ENCODE measurements around the gene FAM53A.
"Not testable (repeated sequence)": the region's sequence is repeated elsewhere in the genome, so short reads cannot be mapped to it uniquely, and the experiment has no call there.

The FAM53A gene

DNA sequence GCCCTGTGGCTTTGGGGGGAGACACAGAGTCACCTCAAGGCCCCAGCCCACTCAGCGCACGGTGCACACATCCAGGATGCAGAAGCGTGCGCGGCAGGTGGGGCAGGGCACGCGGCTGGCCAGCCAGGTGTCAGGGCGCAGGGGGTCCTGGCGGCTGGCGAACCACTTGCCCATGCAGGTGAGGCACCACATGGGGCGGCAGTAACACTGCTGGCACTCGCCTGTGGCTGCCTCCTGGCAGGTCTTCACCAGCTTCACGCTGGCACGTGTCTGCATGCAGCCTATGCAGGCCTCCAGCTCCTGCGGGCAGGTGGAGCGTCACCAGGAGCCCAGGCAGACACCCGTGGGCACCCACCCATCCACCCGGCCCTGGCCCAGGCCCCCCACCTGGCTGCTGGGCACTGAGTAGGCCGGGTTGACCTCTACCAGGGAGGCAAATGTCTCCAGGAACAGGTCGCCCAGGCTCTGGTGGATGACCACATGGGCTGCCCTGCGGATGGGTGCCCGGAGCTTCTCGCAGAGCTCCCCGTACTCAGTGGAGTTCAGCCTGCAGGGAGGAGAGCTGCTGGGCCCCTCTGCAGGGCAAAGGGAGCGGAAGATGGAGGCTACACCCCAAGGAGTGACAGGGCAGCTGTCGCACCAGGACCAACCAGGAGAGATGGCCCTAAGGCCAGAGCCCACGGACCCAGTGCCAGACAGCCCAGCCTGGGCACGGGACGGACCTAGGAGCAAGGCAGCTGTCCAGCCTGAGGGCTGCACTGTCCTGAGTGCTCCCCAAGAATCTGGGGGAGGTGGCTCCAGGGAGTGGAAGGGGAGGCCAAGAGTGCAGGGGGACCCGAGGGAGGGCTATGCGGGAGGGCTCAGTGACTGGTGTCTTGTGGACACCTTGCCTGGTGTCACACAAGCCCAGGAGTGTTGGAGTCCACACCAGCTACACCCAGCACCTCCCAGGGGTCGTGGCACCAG lies 33.3 kb upstream of the FAM53A start:
- DNase-seq (ENCODE audit: low read depth in 2 of 3, low spot score in 2 of 3): no peak

GRCh38 chr4:1716065-1716945 lies 32.2 kb upstream of the FAM53A start:
- DNase-seq (ENCODE audit: low read depth in 2 of 3, low spot score in 2 of 3): no peak

DNA sequence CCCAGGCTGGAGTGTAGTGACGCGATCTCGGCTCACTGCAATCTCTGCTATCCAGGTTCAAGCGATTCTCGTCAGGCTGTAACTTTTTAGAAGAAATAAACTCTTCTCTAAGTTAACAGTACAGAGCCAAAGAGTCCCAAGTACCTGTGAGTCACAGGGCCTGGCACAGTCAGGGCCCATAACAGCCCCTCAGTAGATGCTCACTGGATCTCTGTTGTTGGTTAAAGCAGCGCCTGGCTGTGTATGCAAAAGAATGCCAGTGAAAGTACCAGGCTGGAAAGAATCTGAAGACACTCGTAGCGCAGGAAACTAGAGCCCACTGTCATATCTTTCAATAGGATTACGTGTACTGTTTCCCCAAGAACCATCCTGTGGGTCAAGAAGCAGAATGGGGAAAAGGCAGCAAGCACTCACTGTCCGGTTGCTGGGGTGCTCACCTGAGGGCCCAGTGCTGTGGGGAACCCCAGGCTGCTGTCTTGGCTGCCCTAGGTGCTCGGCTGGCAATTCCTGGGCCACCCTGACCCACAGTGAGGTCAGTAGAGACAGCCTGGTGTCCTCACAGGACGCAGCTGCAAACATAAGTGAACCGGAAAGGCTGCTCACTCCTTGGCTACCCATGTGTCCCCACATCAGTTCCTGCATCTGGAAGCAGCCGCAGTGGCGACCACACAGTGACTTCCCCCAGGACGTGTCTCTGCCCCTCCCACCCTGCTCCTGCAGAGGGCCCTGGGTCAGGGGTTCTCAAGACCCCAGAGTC lies 31.1 kb upstream of the FAM53A start:
- DNase-seq (ENCODE audit: low read depth in 2 of 3, low spot score in 2 of 3): no peak

DNA sequence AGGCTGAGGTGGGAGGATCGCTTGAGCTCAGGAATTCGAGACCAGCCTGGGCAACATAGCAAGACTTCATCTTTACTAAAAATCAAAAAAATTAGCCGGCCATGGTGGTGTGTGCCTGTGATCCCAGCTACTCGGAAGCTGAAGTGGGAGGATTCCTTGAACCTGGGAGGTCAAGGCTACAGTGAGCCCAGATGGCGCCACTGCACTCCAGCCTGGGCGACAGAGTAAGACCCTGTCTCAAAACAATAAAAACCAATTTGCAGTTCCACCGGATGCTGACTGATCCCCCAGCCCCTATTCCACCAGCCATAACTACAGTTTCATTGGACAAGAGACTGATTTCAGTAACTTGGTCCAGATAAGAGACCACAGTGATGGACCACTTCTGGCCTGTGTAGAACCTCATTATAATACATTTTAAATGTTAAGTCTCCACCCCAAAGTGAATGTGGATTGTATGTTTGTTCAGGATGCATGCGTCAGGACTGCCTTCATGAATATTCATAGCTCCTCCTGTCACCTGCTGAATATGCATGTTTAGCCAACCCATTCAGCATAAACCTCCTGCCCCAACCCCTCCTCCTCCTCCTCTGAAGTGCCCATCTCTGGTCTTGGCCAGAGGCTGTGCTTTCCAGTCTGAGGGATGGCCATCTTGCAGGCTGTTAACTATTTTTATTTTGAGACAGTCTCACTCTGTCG lies 30.3 kb upstream of the FAM53A start:
- no peak for DNase-seq (ENCODE audit: low read depth in 2 of 3, low spot score in 2 of 3)

- no peak for DNase-seq (ENCODE audit: low read depth in 2 of 3, low spot score in 2 of 3)
Measured at GRCh38 chr4:1713003-1713851, 29.1 kb upstream of the FAM53A start.

- DNase-seq (ENCODE audit: low read depth in 2 of 3, low spot score in 2 of 3): peak; percentile 94 to 98 (median 96)
Measured at GRCh38 chr4:1712216-1713002, 28.3 kb upstream of the FAM53A start, which contains the start of gene SLBP. Gene SLBP, minus strand, starts transcription at chr4:1712319. Its CDS starts 131 bp downstream, at chr4:1712188.

DNA sequence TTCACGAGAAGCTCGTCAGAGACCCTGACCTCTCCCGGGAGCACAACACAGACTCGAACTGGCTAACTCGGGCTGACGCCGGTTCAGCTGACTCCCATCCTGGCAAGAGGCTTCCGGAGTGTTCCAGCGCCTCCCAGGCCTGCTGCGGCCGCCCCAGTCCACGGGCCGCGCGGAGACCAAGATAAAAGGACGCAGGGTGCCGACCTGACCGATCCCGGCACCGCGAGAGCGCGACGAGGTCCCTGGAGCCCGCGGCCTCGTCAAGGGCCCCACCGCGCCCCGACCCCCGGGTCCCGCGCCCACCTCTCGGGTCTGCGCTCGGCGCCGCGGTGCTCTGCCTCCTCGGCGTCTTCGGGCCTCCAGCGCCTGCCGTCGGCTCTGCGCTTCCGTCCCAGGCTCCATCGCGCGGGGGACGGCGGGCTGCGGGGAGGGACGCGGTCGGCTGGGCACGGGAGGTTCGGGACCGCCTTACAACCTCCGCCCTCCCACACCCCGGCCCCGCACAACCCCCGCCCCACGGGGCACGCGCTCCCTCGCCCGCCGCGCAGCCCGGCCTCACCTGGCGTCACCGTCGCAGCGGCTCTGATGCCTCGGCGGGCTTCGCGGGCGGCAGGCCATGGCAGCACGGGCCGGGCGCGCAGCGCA lies 27.6 kb upstream of the FAM53A start:
- DNase-seq (ENCODE audit: low read depth in 2 of 3, low spot score in 2 of 3): no peak

DNA sequence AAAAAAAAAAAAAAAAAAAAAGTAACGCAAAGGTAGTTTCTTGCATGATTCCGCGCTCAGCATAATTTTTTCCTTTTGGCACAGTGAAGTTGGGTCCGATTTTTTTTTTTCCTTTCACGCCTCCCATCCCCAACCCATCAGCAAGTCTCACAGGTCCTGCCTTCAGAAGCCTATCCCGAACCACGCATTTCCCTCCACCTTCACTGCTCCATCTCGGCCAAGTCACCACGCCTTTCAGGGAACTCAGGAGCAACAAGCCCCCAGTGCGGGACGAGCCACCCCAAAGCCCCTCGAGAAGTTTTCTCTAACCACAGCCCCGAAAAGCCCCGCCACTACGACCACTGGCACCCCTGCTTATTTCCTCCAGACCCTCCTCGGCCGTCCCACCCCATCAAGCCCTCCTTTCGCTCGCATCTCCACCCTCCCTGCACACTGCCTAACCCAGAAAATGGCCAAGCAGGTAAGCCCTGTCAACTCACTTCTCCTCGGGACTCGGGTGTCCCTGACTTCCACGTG lies 27.0 kb upstream of the FAM53A start:
- no peak for DNase-seq (ENCODE audit: low read depth in 2 of 3, low spot score in 2 of 3)

DNA sequence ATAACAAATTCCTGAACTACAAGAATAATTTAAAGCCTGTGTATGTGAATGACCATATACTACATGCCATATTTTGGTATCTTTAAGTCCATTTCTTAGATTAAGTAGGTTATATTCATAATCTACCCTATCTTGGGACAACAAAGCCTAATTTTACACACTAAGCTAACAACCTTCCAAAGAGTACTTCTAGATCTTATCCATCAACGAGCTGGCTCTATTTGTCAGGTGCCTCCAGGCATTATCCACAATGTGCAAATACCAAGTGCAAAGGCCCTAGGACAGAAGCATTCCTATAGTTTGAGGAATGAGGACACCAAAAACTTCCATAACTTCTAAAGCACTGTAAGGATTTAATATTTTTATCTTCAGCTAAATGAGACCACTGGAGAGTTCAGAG lies 24.5 kb upstream of the FAM53A start:
- DNase-seq (ENCODE audit: low read depth in 2 of 3, low spot score in 2 of 3): no peak

- DNase-seq (ENCODE audit: low read depth in 2 of 3, low spot score in 2 of 3): no peak
Measured at GRCh38 chr4:1706358-1706757, 22.2 kb upstream of the FAM53A start.

- DNase-seq (ENCODE audit: low read depth in 2 of 3, low spot score in 2 of 3): no peak
Measured at GRCh38 chr4:1705732-1706131, 21.6 kb upstream of the FAM53A start.

DNA sequence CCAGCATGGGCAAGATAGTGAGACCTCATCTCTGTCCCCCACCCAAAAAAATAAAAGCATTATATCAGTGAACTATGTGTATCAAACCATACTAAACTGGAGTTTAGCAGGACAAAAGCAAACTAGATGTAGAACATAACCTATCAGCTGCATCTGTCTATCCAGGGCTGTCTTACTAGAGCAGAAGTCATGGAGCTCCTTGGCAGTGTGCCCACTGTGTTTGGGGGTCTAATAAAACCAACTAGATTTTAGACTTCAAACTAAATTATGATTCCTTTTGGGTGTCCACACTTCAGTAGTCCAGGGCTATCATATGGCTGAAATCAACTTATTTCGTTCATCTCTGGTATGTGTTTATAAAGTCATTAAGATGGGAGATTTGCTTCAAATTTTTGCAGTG lies 19.8 kb upstream of the FAM53A start:
- DNase-seq (ENCODE audit: low read depth in 2 of 3, low spot score in 2 of 3): no peak

GRCh38 chr4:1701671-1702070 lies 17.6 kb upstream of the FAM53A start:
- DNase-seq (ENCODE audit: low read depth in 2 of 3, low spot score in 2 of 3): not testable (repeated sequence)

- no peak for DNase-seq (ENCODE audit: low read depth in 2 of 3, low spot score in 2 of 3)
Measured at GRCh38 chr4:1695913-1696312, 11.8 kb upstream of the FAM53A start.

- no peak for DNase-seq (ENCODE audit: low read depth in 2 of 3, low spot score in 2 of 3)
Measured at GRCh38 chr4:1693131-1693896, 9.2 kb upstream of the FAM53A start.

GRCh38 chr4:1691737-1692373 lies 7.7 kb upstream of the FAM53A start:
- no peak for DNase-seq (ENCODE audit: low read depth in 2 of 3, low spot score in 2 of 3)

- no peak for DNase-seq (ENCODE audit: low read depth in 2 of 3, low spot score in 2 of 3)
Measured at GRCh38 chr4:1690698-1691097, 6.6 kb upstream of the FAM53A start.

Data from activated CD8-positive, alpha-beta memory T cell treated with anti-CD3 and anti-CD28 coated beads for 48 hours (primary cell).